Suprapubic skin (tissue), 4 donors: Measurements from ENCODE around the gene BCL11B.

Experiments used
- CTCF ChIP-seq, 2 donors: fragments of 200-600 bp in 1 of 2; fragments of 450-650 bp in 1 of 2; sonication (generic) in 1 of 2; IDR thresholded peaks; one replicate each; pipeline ENCODE4 v1.5.1; 2016 to 2019; ENCODE audit warnings: antibody characterized with exemption in 2 of 2, mild to moderate bottlenecking in 1 of 2, moderate library complexity in 1 of 2
- POLR2A ChIP-seq, 2 donors: fragments of 450-650 bp; IDR thresholded peaks; one replicate each; pipeline ENCODE4 v1.6.1; 2017; ENCODE audit warnings: antibody characterized with exemption in 2 of 2, mild to moderate bottlenecking in 2 of 2, moderate library complexity in 2 of 2
- POLR2AphosphoS5 ChIP-seq, 3 donors: sonication (generic); formaldehyde crosslinking; IDR thresholded peaks; one replicate each; pipeline ENCODE4 v1.6.1; 2017; ENCODE audit warnings: antibody characterized with exemption in 3 of 3

DNA sequence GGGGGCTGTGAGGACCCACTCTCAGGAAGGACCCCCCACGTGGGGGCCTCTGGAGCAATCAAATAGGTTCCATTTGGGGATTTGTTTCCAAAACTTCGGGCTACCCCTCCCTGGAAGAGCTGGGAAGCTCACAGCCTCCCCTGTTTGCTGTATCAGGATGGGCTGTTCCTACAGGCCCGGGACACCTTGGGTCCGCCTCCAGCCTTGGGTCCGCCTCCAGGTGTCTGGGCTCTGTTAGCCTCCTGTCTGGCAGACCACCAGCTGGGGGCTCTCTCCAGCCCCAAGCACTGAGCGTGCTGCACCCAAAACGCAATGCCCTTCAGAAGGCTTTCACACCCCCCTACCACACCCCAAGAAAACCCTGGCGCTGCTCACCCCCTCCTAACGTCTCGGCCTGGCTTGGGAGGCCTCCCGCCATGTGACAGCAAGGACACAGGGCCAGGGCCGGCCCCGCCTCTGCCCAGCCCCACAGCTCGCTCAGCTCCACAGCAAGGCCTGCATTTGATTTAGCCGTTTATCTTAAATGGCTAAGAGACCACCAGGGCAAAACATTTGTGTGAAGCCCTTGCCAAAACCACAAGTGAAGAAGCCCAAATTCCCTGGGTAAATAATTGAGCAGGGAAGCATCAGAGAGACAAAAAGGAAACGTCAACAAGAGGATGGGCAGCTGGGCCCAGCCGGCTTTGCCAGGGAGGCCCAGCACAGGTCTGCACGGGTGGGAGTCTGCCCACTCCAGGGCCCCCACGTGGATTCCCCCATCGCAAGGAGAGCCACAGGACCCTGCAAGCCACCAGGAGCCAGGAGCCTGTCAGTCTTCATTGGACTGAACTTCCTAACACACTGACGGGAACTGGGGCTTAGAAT lies 39.9 kb downstream of the BCL11B start:
- TF ChIP-seq CTCF (IDR thresholded peaks at IDR 0.05) (no peak), POLR2A (IDR thresholded peaks at IDR 0.05) (no peak), POLR2AphosphoS5 (IDR thresholded peaks at IDR 0.05) (no peak)
